MCF 10A (cell line): ENCODE data around the gene NR2F2. TPM values are rescaled to one million over a fixed set of nuclear protein-coding genes. Genes with fewer than 3 reads are reported as not detected.

Experiments used
- BruUV-seq: library from RNA; stranded (reverse); fragments of 400-500 nt; replicated peaks from 2 replicates; lab custom pipeline; 2021; lab: Mats Ljungman, UMichigan
- CTCF ChIA-PET: fragments of 300-600 bp; sonication (Branson Sonifier 250); formaldehyde crosslinking; extraction: SDS; loops from one replicate; lab custom pipeline; 2021; ENCODE audit warnings: antibody characterized with exemption, inconsistent platforms; lab: Yijun Ruan, JAX
- POLR2A ChIA-PET: fragments of 300-600, 350-650 bp; sonication (Branson Sonifier 250); formaldehyde crosslinking; extraction: SDS; loops from one replicate; lab custom pipeline; 2020; ENCODE audit warnings: antibody characterized with exemption, inconsistent platforms; lab: Yijun Ruan, JAX
- DNase-seq: peaks from one replicate; pipeline ENCODE4 v3.0.0-alpha.2; 2018; ENCODE audit not compliant: unreplicated experiment
- H3K27ac Mint-ChIP-seq: one replicate; pipeline ENCODE4 v1.8.0; 2022; ENCODE audit warnings: mild to moderate bottlenecking, low read depth, mixed read lengths; ENCODE audit not compliant: unreplicated experiment
- H3K27me3 Mint-ChIP-seq: one replicate; pipeline ENCODE4 v1.8.0; 2022; ENCODE audit warnings: mixed read lengths; ENCODE audit not compliant: insufficient read depth, unreplicated experiment
- H3K36me3 Mint-ChIP-seq: one replicate; pipeline ENCODE4 v1.8.0; 2022; ENCODE audit warnings: mild to moderate bottlenecking, moderate library complexity, mixed read lengths; ENCODE audit not compliant: insufficient read depth, unreplicated experiment
- H3K4me1 Mint-ChIP-seq: one replicate; pipeline ENCODE4 v1.8.0; 2022; ENCODE audit warnings: mixed read lengths; ENCODE audit not compliant: insufficient read depth, unreplicated experiment
- H3K4me3 Mint-ChIP-seq: one replicate; pipeline ENCODE4 v1.8.0; 2022; ENCODE audit warnings: mild to moderate bottlenecking, moderate library complexity, mixed read lengths; ENCODE audit not compliant: unreplicated experiment
- H3K9me3 Mint-ChIP-seq: one replicate; pipeline ENCODE4 v1.8.0; 2022; ENCODE audit warnings: mixed read lengths; ENCODE audit not compliant: unreplicated experiment
- CTCF ChIP-seq: fragments of 200-600 bp; IDR thresholded peaks from one replicate; pipeline ENCODE4 v1.8.0; 2022; ENCODE audit warnings: antibody characterized with exemption, mild to moderate bottlenecking; ENCODE audit not compliant: unreplicated experiment
- intact Hi-C: fragments of 100-400 bp; cut with micrococcal nuclease; formaldehyde crosslinking; loops from 2 replicates; pipeline ENCODE4 v1.14.1; 2022
- total RNA-seq: library from RNA; stranded (reverse); gene quantifications from 2 replicates; pipeline ENCODE4 v1.2.3, GENCODE V29; 2022

Gene NR2F2
- total RNA-seq, 1 experiment from 2014 or later: 10.9 TPM

- H3K27ac Mint-ChIP-seq: peak overlapping the region; percentile 98
- BruUV-seq: no TSS peak
- no peak for TF ChIP-seq CTCF
- peak; percentile 27 for DNase-seq
- peak overlapping the region; percentile 84 for H3K4me3 Mint-ChIP-seq
- CTCF ChIA-PET: interaction anchor here (0.6 to 1.9 kb wide), 9 partner anchors 9 to 1663 kb away, joined by 3 to 11 read pairs (median 4); no protein-coding TSS in a partner anchor
- H3K27me3 Mint-ChIP-seq: no peaks in the 10 kb centered on the region
- intact Hi-C loops: no loop called here
- POLR2A ChIA-PET: interaction anchor here (0.5 to 9.0 kb wide), 12 partner anchors 6 to 1662 kb away, joined by 3 to 156 read pairs (median 4); partner anchors contain the start of gene NR2F2
- H3K4me1 Mint-ChIP-seq: peaks cover 30% of the 10 kb centered on the region
- H3K36me3 Mint-ChIP-seq: peaks cover 20% of the 10 kb centered on the region
- no peaks in the 10 kb centered on the region for H3K9me3 Mint-ChIP-seq
Measured at GRCh38 chr15:96335411-96336024, 5.0 kb downstream of the NR2F2 start.

GRCh38 chr15:96336108-96336595, 5.7 kb downstream of the NR2F2 start:
- Mint-ChIP-seq H3K27me3 (no peaks in the 10 kb centered on the region), H3K4me1 (peaks cover 30% of the 10 kb centered on the region), H3K27ac (peak overlapping the region; percentile 98), H3K36me3 (peaks cover 20% of the 10 kb centered on the region), H3K4me3 (peak overlapping the region; percentile 84), H3K9me3 (no peaks in the 10 kb centered on the region)
- intact Hi-C loops: no loop called here
- no peak for TF ChIP-seq CTCF
- POLR2A ChIA-PET: interaction anchor here (0.7 to 9.0 kb wide), 11 partner anchors 7 to 1665 kb away, joined by 3 to 156 read pairs (median 3); partner anchors contain the start of gene NR2F2
- BruUV-seq: no TSS peak
- DNase-seq: peak; percentile 38
- CTCF ChIA-PET: interaction anchor here (0.6 to 3.3 kb wide), 13 partner anchors 8 to 1838 kb away, joined by 3 to 21 read pairs (median 4); no protein-coding TSS in a partner anchor

- POLR2A ChIA-PET: interaction anchor here (0.6 to 9.0 kb wide), 11 partner anchors 8 to 1666 kb away, joined by 3 to 156 read pairs (median 4); partner anchors contain the start of gene NR2F2
- Mint-ChIP-seq H3K27ac (peak overlapping the region; percentile 98), H3K9me3 (no peaks in the 10 kb centered on the region), H3K4me3 (peak overlapping the region; percentile 84), H3K36me3 (peaks cover 20% of the 10 kb centered on the region), H3K4me1 (peaks cover 30% of the 10 kb centered on the region), H3K27me3 (no peaks in the 10 kb centered on the region)
- BruUV-seq: no TSS peak
- intact Hi-C loops: no loop called here
- no peak for TF ChIP-seq CTCF
- CTCF ChIA-PET: interaction anchor here (0.6 to 3.3 kb wide), 12 partner anchors 9 to 1837 kb away, joined by 3 to 21 read pairs (median 4); no protein-coding TSS in a partner anchor
- DNase-seq: peak; percentile 55
Measured at GRCh38 chr15:96336596-96337364, 6.3 kb downstream of the NR2F2 start.
